Lower leg skin (tissue), 4 donors: ENCODE data around the gene PSMB5. TPM values are rescaled to one million over a fixed set of nuclear protein-coding genes. Genes with fewer than 3 reads are reported as not detected.
A peak's percentile ranks its signal among the peaks of the same experiment; 100 is the strongest.

Experiments used
- DNase-seq, 2 donors: peaks; one replicate each; pipeline ENCODE4 v3.0.0-alpha.2; 2019; ENCODE audit warnings: low spot score in 2 of 2
- H3K4me3 ChIP-seq: fragments of 200-600 bp; sonication (generic); 2 replicates; pipeline ENCODE4 v1.5.1; 2017; ENCODE audit warnings: mild to moderate bottlenecking, low read depth; ENCODE audit not compliant: poor library complexity, severe bottlenecking
- POLR2A ChIP-seq, 2 donors: fragments of 450-650 bp; IDR thresholded peaks; one replicate each; pipeline ENCODE4 v1.6.1; 2016 to 2017; ENCODE audit warnings: antibody characterized with exemption in 2 of 2, mild to moderate bottlenecking in 1 of 2, moderate library complexity in 1 of 2
- WGBS, 2 donors: methylation state at CpG; one replicate each; pipeline ENCODE4 v1.1.5; 2018; 5-methylcytosine and 5-hydroxymethylcytosine counted together
- intact Hi-C: fragments of 100-400 bp; cut with DNase I; formaldehyde crosslinking; loops from one replicate; pipeline ENCODE4 v1.15.0; 2023; ENCODE audit warnings: low total_unique reads
- total RNA-seq, 4 donors: library from RNA; depleted of rRNA; stranded (reverse); fragments of >200 nt; gene quantifications; one replicate each; pipeline ENCODE4 v1.1.0, GENCODE V29; 2016
- TF ChIP-seq, protein P1 (sequence below), 3 donors: fragments of 450-650 bp; IDR thresholded peaks; one replicate each; pipeline ENCODE4 v1.5.1; 2016; ENCODE audit warnings: antibody characterized with exemption in 3 of 3, mild to moderate bottlenecking in 3 of 3, moderate library complexity in 2 of 3

Gene PSMB5
- total RNA-seq, 4 donors from 2014 or later: 70.6 to 148 (median 116) TPM

DNA sequence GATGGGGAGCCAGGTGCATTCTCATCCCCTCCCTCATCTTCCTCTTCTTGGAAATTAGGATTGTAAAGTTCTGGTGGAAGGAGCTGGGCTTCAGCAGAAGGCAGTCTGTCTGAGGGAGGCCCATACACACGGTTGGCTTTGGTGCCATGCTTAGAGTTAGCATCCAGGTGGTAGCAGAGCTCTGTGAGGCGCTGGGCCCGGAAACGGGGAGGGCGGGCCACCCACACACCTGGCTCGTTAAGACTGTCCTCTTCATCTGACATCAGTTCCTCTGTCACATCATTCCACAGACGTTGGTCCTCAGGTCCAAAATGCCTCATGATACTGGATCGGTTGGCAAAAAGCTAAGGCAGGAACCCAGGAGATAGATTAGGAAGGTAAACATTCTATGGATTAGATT is 47.4 kb downstream of the PSMB5 start:
- peak in 1 of 2 donors; percentile 62 for DNase-seq
- H3K4me3 ChIP-seq: no peak overlapping the region
- TF ChIP-seq, protein P1, sequence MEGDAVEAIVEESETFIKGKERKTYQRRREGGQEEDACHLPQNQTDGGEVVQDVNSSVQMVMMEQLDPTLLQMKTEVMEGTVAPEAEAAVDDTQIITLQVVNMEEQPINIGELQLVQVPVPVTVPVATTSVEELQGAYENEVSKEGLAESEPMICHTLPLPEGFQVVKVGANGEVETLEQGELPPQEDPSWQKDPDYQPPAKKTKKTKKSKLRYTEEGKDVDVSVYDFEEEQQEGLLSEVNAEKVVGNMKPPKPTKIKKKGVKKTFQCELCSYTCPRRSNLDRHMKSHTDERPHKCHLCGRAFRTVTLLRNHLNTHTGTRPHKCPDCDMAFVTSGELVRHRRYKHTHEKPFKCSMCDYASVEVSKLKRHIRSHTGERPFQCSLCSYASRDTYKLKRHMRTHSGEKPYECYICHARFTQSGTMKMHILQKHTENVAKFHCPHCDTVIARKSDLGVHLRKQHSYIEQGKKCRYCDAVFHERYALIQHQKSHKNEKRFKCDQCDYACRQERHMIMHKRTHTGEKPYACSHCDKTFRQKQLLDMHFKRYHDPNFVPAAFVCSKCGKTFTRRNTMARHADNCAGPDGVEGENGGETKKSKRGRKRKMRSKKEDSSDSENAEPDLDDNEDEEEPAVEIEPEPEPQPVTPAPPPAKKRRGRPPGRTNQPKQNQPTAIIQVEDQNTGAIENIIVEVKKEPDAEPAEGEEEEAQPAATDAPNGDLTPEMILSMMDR (IDR thresholded peaks at IDR 0.05): no peak
- no peak for TF ChIP-seq POLR2A (IDR thresholded peaks at IDR 0.05)
- WGBS, 2 donors: 73 to 80% methylated on average over 8 of the region's 8 CpGs
- intact Hi-C loops: loop anchor here (2.0 kb wide), 1 partner anchor 72 kb away; no protein-coding TSS in a partner anchor

DNA sequence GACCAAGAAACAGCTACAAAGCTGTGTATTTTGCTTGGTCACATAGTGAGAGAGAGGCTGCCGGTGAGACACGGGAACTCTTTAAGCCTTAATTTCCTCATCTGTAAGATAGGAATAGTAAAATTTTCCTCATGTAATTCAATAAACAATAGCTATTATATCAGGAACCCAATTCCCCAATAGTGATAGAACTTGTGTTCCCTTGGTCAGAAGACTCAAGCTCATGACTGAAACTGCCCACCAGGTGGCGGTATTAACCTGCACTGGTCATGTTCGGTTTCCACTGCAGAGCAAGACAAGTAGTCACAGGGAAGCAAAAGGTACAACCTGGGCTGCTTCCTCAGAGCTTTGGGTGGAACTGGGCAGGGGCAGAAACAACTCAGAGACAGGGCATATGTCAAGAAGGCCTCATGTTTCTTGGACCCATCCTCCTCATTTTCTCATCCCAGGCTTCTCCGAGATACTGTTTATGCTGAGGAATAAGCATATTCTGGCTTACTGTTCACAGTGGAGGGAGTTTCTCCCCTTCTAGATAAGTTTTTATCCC is 48.1 kb downstream of the PSMB5 start:
- 22 to 24% methylated on average over 5 of the region's 5 CpGs for WGBS, 2 donors
- H3K4me3 ChIP-seq: no peak overlapping the region
- peak; percentile 87 to 98 for DNase-seq
- TF ChIP-seq POLR2A (IDR thresholded peaks at IDR 0.05): no peak
- TF ChIP-seq, protein P1 (IDR thresholded peaks at IDR 0.05): peak in 1 of 3 donors; percentile 91
- intact Hi-C loops: loop anchor here (2.0 kb wide), 1 partner anchor 72 kb away; no protein-coding TSS in a partner anchor

DNA sequence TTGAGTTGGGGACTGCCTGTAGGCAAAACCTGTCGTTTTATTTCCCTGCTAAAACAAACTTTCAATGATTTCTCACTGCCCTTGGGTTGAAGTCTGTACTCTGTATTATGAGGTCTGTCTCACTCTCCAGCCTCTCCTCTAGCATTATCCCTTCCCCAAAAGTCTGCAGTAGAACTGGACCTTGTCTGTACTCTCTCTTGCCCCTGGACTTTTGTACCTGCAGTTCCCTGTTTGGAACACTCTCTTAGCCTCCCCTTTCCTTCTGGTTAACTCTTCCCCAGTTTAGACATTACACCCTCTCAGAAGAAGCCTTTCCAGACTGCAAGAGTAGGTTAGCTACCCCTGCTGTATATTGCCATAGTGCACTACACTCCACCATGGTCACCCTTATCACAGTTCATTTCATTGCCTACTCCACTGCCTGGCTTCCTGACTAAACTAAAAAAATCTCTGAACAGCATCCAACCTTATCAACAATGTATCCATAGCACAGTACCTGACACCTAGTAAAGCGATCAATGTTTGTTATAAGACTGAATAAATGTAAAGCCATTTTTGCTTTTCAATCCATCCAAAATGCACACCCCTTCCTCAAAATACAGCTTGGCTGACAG is 48.7 kb downstream of the PSMB5 start:
- H3K4me3 ChIP-seq: no peak overlapping the region
- TF ChIP-seq, protein P1 (IDR thresholded peaks at IDR 0.05): no peak
- TF ChIP-seq POLR2A (IDR thresholded peaks at IDR 0.05): no peak
- WGBS, 2 donors: 55 to 64% methylated on average over 2 of the region's 2 CpGs
- intact Hi-C loops: loop anchor here (2.0 kb wide), 1 partner anchor 73 kb away; no protein-coding TSS in a partner anchor
- DNase-seq: no peak

DNA sequence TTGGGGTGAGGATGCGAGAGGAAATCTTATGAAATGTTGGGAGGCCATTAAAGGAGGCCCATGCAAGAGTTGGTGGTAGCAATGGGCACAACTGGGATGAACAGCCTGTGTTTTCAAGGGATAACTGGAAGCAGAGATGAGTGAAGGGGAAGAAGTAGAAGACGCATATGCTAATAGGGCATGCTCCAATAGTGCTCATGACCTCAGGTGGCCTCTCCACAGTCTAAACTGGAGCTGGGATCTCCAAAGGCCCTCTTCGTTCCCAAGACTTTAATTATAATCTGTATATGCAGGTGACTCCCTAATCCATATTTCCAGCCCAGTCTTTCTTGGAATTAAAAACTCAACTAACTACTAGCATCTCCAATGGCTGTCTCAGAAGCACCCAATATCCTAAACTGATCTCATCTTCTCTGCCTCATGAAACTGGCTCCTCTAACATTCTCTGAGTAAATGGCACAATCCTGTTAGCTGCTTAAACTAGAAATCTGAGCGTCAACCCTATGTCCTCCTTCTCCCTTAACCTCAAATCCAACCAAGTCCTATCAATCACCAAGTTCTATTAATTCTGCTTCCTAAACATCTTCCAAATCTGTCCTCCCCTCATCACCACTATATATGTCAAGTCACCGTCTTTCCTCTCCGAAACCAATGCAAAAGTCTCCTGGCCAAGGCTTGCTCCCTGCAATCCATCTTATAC is 49.6 kb downstream of the PSMB5 start:
- intact Hi-C loops: no loop called here
- H3K4me3 ChIP-seq: no peak overlapping the region
- WGBS, 2 donors: 84 to 93% methylated on average over 6 of the region's 6 CpGs
- TF ChIP-seq POLR2A (IDR thresholded peaks at IDR 0.05): no peak
- TF ChIP-seq, protein P1 (IDR thresholded peaks at IDR 0.05): no peak
- DNase-seq: no peak

DNA sequence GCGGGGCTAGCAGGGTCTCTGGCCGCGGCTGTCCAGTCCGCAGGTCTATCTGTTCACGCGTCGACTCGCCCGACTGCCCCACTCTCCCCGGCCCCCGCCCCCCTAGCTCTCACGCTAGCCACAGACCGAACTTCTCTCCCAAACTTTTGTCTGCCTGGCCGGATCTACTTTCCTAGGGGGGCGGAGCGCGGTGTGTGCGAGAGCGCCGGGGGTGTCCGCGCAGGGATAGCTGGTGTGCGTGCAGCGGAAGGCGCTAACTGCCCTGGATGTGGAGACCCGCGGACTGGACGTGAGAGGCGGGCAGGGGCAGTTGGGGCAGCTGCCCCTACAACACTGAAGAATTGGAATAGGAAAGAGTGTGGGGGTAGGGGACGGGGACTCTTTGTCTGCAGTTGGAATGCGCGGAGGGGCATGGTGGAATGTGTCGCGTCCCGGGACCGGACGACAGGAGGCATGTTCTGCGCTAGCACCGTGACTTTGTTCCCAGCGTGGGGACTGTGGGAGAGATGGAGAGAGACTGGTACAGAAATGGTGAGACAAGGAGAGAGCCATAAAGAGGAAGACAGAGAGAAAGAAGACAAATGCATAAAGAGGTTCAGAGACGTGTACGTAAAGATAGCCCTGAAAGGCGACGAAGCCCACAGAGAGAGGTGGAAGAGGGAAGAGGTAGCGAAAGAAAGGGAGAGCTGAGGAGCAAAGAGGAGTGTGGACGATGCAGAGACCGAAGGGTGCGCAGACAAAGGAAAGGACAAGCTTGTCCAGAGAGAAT is 52.0 kb downstream of the PSMB5 start, which contains the start of gene AJUBA:
Gene AJUBA (minus strand): TSS at position 75 of the 769 bp plus-strand sequence. CDS start 285 bp downstream, outside the sequence.
- DNase-seq: peak; percentile 87 to 96
- peak within 1 kb of the TSS; percentile 66 for H3K4me3 ChIP-seq
- 0 to 1% methylated on average over 35 to 42 of the region's 48 CpGs for WGBS, 2 donors
- TF ChIP-seq, protein P1 (IDR thresholded peaks at IDR 0.05): no peak
- TF ChIP-seq POLR2A (IDR thresholded peaks at IDR 0.05): no peak
- intact Hi-C loops: loop anchor here (2.0 kb wide), 1 partner anchor 52 kb away; no protein-coding TSS in a partner anchor
